Measurements from ENCODE around the gene TNK1. TPM values are rescaled to one million over a fixed set of nuclear protein-coding genes. Genes with fewer than 3 reads are reported as not detected.

TNK1 gene
- total and polyA plus RNA-seq, 9 of the 15 experiments (the other 6 are each of a cell fraction or from before 2014, with no cell fraction given), result 0.28 to 5.2 (median 2.1) TPM

DNA sequence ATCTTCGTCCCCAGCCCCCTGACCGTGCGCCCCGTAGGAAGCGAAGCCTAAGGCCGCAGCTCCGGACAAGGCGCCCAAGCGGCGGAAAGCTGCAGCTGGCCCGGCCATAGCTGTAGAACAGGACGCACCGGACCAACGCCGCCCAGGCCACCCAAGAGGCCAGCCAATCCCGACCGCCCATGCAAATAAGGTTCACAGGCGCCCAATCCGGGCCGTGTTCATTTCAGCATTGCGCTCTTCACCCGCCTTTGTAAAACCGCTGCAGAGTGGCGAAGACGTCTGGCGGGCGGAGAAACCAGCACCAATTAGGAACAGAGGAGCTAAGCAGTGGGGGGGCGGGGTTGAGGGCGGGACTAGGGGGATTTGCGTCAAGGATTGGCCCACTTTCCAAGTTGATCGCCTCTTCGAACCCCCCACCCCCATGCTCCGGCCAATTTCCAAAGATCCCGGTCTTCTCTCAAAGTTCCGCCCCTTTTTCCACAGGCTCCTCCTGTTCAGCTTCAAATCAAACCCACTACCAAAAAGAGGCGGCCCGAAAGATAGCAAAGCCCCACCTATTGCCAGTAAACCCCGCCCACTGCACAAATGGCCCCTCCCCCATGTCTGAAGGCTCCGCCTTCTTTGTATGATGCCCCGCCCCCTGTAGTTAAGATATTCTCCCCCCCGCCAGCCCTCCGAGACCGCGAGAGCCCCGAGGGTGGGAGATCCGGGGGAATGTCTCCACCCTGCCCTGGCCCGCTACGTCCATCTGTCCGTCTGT is 23.3 kb downstream of the TNK1 start, which contains the start of gene TMEM256 (continued):
- no peak for TF ChIP-seq ZNF764 (CRISPR knock-in tag; IDR thresholded peaks at IDR 0.05; ENCODE audit: low read depth)
- TF ChIP-seq, protein P1, sequence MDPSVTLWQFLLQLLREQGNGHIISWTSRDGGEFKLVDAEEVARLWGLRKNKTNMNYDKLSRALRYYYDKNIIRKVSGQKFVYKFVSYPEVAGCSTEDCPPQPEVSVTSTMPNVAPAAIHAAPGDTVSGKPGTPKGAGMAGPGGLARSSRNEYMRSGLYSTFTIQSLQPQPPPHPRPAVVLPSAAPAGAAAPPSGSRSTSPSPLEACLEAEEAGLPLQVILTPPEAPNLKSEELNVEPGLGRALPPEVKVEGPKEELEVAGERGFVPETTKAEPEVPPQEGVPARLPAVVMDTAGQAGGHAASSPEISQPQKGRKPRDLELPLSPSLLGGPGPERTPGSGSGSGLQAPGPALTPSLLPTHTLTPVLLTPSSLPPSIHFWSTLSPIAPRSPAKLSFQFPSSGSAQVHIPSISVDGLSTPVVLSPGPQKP (CRISPR knock-in tag; IDR thresholded peaks at IDR 0.05), result no peak
- no peak for TF ChIP-seq MLX (CRISPR knock-in tag; conservative IDR thresholded peaks at IDR 0.05)
- TF ChIP-seq GATAD2B (IDR thresholded peaks at IDR 0.05; ENCODE audit: borderline replicate concordance), result no peak
- TF ChIP-seq NFIC (IDR thresholded peaks at IDR 0.05), result no peak; the same call in 1 of the 2 replicates
- no peak for TF ChIP-seq PPARD (CRISPR knock-in tag; IDR thresholded peaks at IDR 0.05)
- TF ChIP-seq KLF16 (IDR thresholded peaks at IDR 0.05), result no peak
- no peak for TF ChIP-seq RFX5 (IDR thresholded peaks at IDR 0.05; ENCODE audit: low read depth, low read length)
- TF ChIP-seq ETS2 (tag; IDR thresholded peaks at IDR 0.05; ENCODE audit: borderline replicate concordance, poor library complexity, severe bottlenecking), result no peak
- no peak for TF ChIP-seq BACH1 (tag; IDR thresholded peaks at IDR 0.05)
- no peak for TF ChIP-seq HMG20A (CRISPR knock-in tag; conservative IDR thresholded peaks at IDR 0.05)
- TF ChIP-seq, protein P2, sequence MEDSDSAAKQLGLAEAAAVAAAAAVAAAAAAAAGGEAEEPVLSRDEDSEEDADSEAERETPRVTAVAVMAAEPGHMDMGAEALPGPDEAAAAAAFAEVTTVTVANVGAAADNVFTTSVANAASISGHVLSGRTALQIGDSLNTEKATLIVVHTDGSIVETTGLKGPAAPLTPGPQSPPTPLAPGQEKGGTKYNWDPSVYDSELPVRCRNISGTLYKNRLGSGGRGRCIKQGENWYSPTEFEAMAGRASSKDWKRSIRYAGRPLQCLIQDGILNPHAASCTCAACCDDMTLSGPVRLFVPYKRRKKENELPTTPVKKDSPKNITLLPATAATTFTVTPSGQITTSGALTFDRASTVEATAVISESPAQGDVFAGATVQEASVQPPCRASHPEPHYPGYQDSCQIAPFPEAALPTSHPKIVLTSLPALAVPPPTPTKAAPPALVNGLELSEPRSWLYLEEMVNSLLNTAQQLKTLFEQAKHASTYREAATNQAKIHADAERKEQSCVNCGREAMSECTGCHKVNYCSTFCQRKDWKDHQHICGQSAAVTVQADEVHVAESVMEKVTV (CRISPR knock-in tag; IDR thresholded peaks at IDR 0.05), result no peak
- peak; percentile 90 for TF ChIP-seq TBP (optimal IDR thresholded peaks at IDR 0.05; ENCODE audit: low read depth, low read length)
- TF ChIP-seq SAFB2 (IDR thresholded peaks at IDR 0.05; ENCODE audit: borderline replicate concordance, low read depth, low read length, severe bottlenecking), result no peak
- peak; percentile 25; the same call in 1 of the 2 replicates for TF ChIP-seq MYBL2 (IDR thresholded peaks at IDR 0.05; ENCODE audit: low read depth)
- no peak for TF ChIP-seq MYBL2 (CRISPR knock-in tag; IDR thresholded peaks at IDR 0.05; ENCODE audit: borderline replicate concordance)
- no peak for TF ChIP-seq MEIS2 (IDR thresholded peaks at IDR 0.05; ENCODE audit: partially characterized antibody)
- TF ChIP-seq PHB2 (IDR thresholded peaks at IDR 0.05; ENCODE audit: low read depth), result no peak
- TF ChIP-seq FOS (IDR thresholded peaks at IDR 0.05; ENCODE audit: extremely low read depth, insufficient read length), result peak; percentile 81
- TF ChIP-seq ELF1 (tag; IDR thresholded peaks at IDR 0.05), result no peak
- TF ChIP-seq ETV1 (tag; conservative IDR thresholded peaks at IDR 0.05; ENCODE audit: low read depth), result no peak
- no peak for TF ChIP-seq LEF1 (IDR thresholded peaks at IDR 0.05)
- no peak for TF ChIP-seq BRF1 (IDR thresholded peaks at IDR 0.05; ENCODE audit: borderline replicate concordance, extremely low read depth, insufficient read length)
- TF ChIP-seq ELF4 (CRISPR knock-in tag; IDR thresholded peaks at IDR 0.05), result no peak
- no peak for TF ChIP-seq ZNF431 (CRISPR knock-in tag; IDR thresholded peaks at IDR 0.05)
- TF ChIP-seq ZNF3 (CRISPR knock-in tag; IDR thresholded peaks at IDR 0.05), result no peak
